Measurements from ENCODE around the gene THAP7.

GRCh38 chr22:20988573-20989322 is 13.2 kb downstream of the THAP7 start:
- TF ChIP-seq CTCF (IDR thresholded peaks at IDR 0.05) (no peak), POLR2A (IDR thresholded peaks at IDR 0.05) (no peak)
